PC-9 (cell line): ENCODE data around the gene FAM229A. TPM values are rescaled to one million over a fixed set of nuclear protein-coding genes. Genes with fewer than 3 reads are reported as not detected.

Experiments
- BruUV-seq: library from RNA; stranded (reverse); fragments of 400-500 nt; replicated peaks from 2 replicates; lab custom pipeline; 2021; lab: Mats Ljungman, UMichigan
- CTCF ChIA-PET: fragments of 300-600 bp; sonication (Branson Sonifier 250); formaldehyde crosslinking; loops from one replicate; lab custom pipeline; 2022; ENCODE audit warnings: antibody characterized with exemption; lab: Charles Lee
- POLR2A ChIA-PET: fragments of 300-600 bp; sonication (Branson Sonifier 250); formaldehyde crosslinking; loops from one replicate; lab custom pipeline; 2022; ENCODE audit warnings: antibody characterized with exemption; ENCODE audit not compliant: unreplicated experiment; lab: Charles Lee
- DNase-seq, 2 experiments: peaks; one replicate each; pipeline versions ENCODE4 v3.0.0 to v3.0.0-alpha.2; 2015 to 2022; ENCODE audit warnings: mixed read lengths in 1 of 2
- H2AFZ ChIP-seq: fragments of 200-600 bp; sonication (generic); 2 replicates; pipeline ENCODE4 v1.8.1; 2017; ENCODE audit warnings: antibody characterized with exemption
- H3F3A ChIP-seq: fragments of 200-600 bp; sonication (generic); 2 replicates; pipeline ENCODE4 v1.8.1; 2017; ENCODE audit warnings: antibody characterized with exemption, mild to moderate bottlenecking, low read depth; ENCODE audit not compliant: insufficient read depth
- H3K27ac ChIP-seq: fragments of 200-600 bp; sonication (generic); 2 replicates; pipeline ENCODE4 v1.6.1; 2016; ENCODE audit warnings: mixed run types
- H3K27me3 ChIP-seq: fragments of 200-600 bp; sonication (generic); 2 replicates; pipeline ENCODE4 v1.6.1; 2016; ENCODE audit warnings: low read depth, mixed run types; ENCODE audit not compliant: insufficient read depth
- H3K36me3 ChIP-seq: fragments of 200-600 bp; sonication (generic); 2 replicates; pipeline ENCODE4 v1.6.1; 2016; ENCODE audit warnings: low read depth, mixed run types
- H3K4me1 ChIP-seq: fragments of 200-600 bp; sonication (generic); replicated peaks from 2 replicates; pipeline ENCODE4 v1.6.1; 2016; ENCODE audit warnings: mixed run types; ENCODE audit not compliant: insufficient read depth
- H3K4me2 ChIP-seq: fragments of 200-600 bp; sonication (generic); 2 replicates; pipeline ENCODE4 v1.6.1; 2017; ENCODE audit warnings: mixed run types
- H3K4me3 ChIP-seq: fragments of 200-600 bp; sonication (generic); 2 replicates; pipeline ENCODE4 v1.6.1; 2016; ENCODE audit warnings: mixed run types
- H3K79me2 ChIP-seq: fragments of 200-600 bp; sonication (generic); 2 replicates; pipeline ENCODE4 v1.6.1; 2017; ENCODE audit warnings: low read depth, mixed run types
- H3K9me2 ChIP-seq: fragments of 200-600 bp; sonication (generic); 2 replicates; pipeline ENCODE4 v1.8.1; 2017; ENCODE audit warnings: mild to moderate bottlenecking; ENCODE audit not compliant: insufficient read depth
- H3K9me3 ChIP-seq: fragments of 200-600 bp; sonication (generic); 2 replicates; pipeline ENCODE4 v1.8.1; 2016; ENCODE audit warnings: low read depth; ENCODE audit not compliant: insufficient read depth
- H4K20me1 ChIP-seq: fragments of 200-600 bp; sonication (generic); 2 replicates; pipeline ENCODE4 v1.8.1; 2017; ENCODE audit not compliant: insufficient read depth
- CTCF ChIP-seq: fragments of 200-600 bp; sonication (generic); conservative IDR thresholded peaks from 2 replicates; pipeline ENCODE4 v1.6.1; 2017; ENCODE audit warnings: mixed run types, antibody characterized with exemption, mild to moderate bottlenecking, moderate library complexity
- EZH2 ChIP-seq: fragments of 200-600 bp; sonication (generic); IDR thresholded peaks from 2 replicates; pipeline ENCODE4 v1.8.0; 2017; ENCODE audit warnings: antibody characterized with exemption, low read depth
- intact Hi-C: fragments of 100-400 bp; cut with micrococcal nuclease; formaldehyde crosslinking; loops from one replicate; pipeline ENCODE4 v1.10.0; 2022; ENCODE audit not compliant: unreplicated experiment
- total RNA-seq: library from RNA; stranded (reverse); gene quantifications from 2 replicates; pipeline ENCODE4 v1.2.3, GENCODE V29; 2021

FAM229A gene
- total RNA-seq, 1 experiment from 2014 or later: 13.1 TPM

GRCh38 chr1:32364836-32365235 is 2.6 kb upstream of the FAM229A start:
- TF ChIP-seq CTCF (no peak), EZH2 (no peak)
- Histone ChIP-seq H3K4me3 (no peak overlapping the region), H2AFZ (no peak overlapping the region), H3F3A (peaks cover 25% of the 10 kb centered on the region; the same call in 1 of the 2 replicates), H3K4me1 (no peaks in the 10 kb centered on the region), H3K9me3 (no peaks in the 10 kb centered on the region), H4K20me1 (no peaks in the 10 kb centered on the region; the same call in 1 of the 2 replicates), H3K9me2 (no peaks in the 10 kb centered on the region), H3K27ac (no peak overlapping the region), H3K4me2 (no peak overlapping the region), H3K79me2 (no peaks in the 10 kb centered on the region), H3K27me3 (no peaks in the 10 kb centered on the region), H3K36me3 (peaks cover 18% of the 10 kb centered on the region; the same call in 1 of the 2 replicates)
- ChIA-PET POLR2A (interaction anchor here (0.8 kb wide), 1 partner anchor 167 kb away, joined by 5 read pairs; no protein-coding TSS in a partner anchor), CTCF (no interaction called here)
- BruUV-seq: no TSS peak
- no peak for DNase-seq
- intact Hi-C loops: no loop called here

DNA sequence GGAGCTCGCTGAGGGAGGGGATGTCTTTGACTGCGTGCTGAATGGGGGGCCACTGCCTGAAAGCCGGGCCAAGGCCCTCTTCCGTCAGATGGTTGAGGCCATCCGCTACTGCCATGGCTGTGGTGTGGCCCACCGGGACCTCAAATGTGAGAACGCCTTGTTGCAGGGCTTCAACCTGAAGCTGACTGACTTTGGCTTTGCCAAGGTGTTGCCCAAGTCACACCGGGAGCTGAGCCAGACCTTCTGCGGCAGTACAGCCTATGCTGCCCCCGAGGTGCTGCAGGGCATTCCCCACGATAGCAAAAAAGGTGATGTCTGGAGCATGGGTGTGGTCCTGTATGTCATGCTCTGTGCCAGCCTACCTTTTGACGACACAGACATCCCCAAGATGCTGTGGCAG is 1.4 kb upstream of the FAM229A start:
- Histone ChIP-seq H3K4me1 (no peaks in the 10 kb centered on the region), H3K4me3 (no peak overlapping the region), H3F3A (peaks cover 29% of the 10 kb centered on the region; the same call in 1 of the 2 replicates), H3K79me2 (no peaks in the 10 kb centered on the region), H4K20me1 (no peaks in the 10 kb centered on the region), H3K4me2 (no peak overlapping the region), H2AFZ (no peak overlapping the region), H3K27ac (no peak overlapping the region), H3K27me3 (no peaks in the 10 kb centered on the region), H3K9me3 (no peaks in the 10 kb centered on the region), H3K9me2 (no peaks in the 10 kb centered on the region), H3K36me3 (peaks cover 18% of the 10 kb centered on the region; the same call in 1 of the 2 replicates)
- intact Hi-C loops: loop anchor here (2.0 kb wide), 1 partner anchor 147 kb away; no protein-coding TSS in a partner anchor
- no peak for DNase-seq
- BruUV-seq: no TSS peak
- ChIA-PET POLR2A (no interaction called here), CTCF (interaction anchor here (0.5 kb wide), 1 partner anchor 126 kb away, joined by 5 read pairs; no protein-coding TSS in a partner anchor)
- TF ChIP-seq CTCF (no peak), EZH2 (no peak)

DNA sequence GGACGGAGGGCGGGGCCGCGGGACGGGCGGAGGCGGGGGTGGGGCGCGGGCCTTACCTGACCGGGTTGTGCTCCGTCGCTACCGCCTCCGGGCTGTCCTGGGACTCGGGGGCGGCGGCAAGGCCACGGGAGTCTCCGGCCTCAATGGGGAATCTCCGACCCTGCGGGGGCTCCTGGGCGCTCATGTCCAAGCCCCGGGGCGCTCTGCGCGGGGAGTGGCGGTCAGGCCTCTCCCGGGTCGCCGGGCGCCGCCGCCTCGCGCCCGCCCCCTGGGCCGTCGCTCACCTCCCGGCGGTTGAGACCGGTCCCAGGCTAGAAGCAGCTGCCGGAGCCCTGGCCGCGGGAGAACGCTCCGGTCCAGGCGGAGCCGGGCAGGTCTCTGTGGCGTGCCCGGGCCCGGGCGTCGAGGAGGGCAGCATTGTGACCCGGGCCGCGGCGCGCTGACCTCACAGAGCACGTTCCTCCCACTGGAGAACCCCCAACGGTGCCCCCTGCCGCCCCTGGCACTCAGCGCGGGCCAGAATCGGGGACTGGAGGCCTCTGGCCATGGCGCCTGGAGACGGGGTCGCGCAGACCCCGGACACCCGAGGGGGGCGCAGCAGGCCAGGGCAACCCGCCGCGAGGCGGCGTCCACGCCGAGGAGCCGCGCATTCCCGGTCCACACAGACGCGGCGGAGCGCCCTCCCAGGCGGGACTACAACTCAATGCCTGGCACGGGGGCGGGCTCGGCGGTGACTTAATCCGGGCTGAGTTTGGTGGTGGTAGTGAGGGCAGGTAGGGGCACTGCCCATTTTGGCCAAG is 411 bp downstream of the FAM229A start:
- no peak for TF ChIP-seq CTCF
- TF ChIP-seq EZH2: no peak
- Histone ChIP-seq H3K9me2 (no peaks in the 10 kb centered on the region), H3K79me2 (no peaks in the 10 kb centered on the region), H3K9me3 (no peaks in the 10 kb centered on the region), H3K27ac (no peak overlapping the region), H2AFZ (no peak overlapping the region), H3K36me3 (peaks cover 3% of the 10 kb centered on the region; the same call in 1 of the 2 replicates), H3K27me3 (no peaks in the 10 kb centered on the region), H3F3A (peaks cover 37% of the 10 kb centered on the region; the same call in 1 of the 2 replicates), H3K4me2 (peak overlapping the region; percentile 60), H3K4me1 (no peaks in the 10 kb centered on the region), H3K4me3 (peak overlapping the region; percentile 27; the same call in 1 of the 2 replicates), H4K20me1 (no peaks in the 10 kb centered on the region)
- ChIA-PET CTCF (interaction anchor here (0.6 kb wide), 1 partner anchor 72 kb away, joined by 3 read pairs; no protein-coding TSS in a partner anchor), POLR2A (interaction anchor here (0.6 to 0.7 kb wide), 2 partner anchors 20 to 55 kb away, joined by 3 read pairs; no protein-coding TSS in a partner anchor)
- no TSS peak for BruUV-seq
- intact Hi-C loops: loop anchor here (2.0 kb wide), 1 partner anchor 145 kb away; no protein-coding TSS in a partner anchor
- peak in 1 of 2 experiments; percentile 35 for DNase-seq
